ENCODE measurements around the gene OR13H1.
"Not testable (repeated sequence)": the region's sequence is repeated elsewhere in the genome, so short reads cannot be mapped to it uniquely, and the experiment has no call there.

OR13H1 gene, protein sequence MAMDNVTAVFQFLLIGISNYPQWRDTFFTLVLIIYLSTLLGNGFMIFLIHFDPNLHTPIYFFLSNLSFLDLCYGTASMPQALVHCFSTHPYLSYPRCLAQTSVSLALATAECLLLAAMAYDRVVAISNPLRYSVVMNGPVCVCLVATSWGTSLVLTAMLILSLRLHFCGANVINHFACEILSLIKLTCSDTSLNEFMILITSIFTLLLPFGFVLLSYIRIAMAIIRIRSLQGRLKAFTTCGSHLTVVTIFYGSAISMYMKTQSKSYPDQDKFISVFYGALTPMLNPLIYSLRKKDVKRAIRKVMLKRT

DNA sequence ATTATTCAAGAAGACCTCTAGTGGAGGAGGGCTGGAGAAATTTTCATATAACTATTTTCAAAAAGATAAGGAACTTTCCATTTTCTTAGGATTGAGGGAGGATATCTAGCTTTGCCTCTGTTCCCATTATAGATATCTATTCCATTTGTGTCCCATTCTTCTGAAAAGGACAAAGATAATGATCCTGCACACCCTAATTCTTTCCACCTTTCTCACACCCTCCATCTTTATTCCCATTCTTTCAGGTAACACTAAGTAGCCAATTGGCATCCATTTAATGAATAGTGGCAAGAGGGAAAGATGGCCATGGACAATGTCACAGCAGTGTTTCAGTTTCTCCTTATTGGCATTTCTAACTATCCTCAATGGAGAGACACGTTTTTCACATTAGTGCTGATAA, at the start of gene OR13H1:
Gene OR13H1 (plus strand): TSS at position 301 of the 400 bp plus-strand sequence. CDS start 0 bp downstream, at position 301.
- DNase-seq (ENCODE audit: low read depth) = no peak

DNA sequence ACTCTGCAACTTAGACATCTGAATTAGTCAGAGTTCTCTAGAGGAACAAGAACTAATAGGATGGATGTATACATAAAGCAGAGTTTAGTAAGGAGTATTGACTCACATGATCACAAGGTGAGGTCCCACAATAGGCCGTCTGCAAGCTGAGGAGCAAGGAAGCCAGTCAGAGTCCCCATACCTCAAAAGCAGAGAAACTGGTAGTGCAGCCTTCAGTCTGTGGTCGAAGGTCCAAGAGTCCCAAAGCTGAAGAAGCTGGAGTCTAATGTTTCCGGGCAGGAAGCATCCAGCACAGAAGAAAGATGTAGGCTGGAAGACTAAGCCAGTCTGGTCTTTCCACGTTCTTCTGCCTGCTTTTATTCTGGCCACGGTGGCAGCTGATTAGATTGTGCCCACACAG, 42.3 kb upstream of the OR13H1 start:
- DNase-seq (ENCODE audit: low read depth) = not testable (repeated sequence)

DNA sequence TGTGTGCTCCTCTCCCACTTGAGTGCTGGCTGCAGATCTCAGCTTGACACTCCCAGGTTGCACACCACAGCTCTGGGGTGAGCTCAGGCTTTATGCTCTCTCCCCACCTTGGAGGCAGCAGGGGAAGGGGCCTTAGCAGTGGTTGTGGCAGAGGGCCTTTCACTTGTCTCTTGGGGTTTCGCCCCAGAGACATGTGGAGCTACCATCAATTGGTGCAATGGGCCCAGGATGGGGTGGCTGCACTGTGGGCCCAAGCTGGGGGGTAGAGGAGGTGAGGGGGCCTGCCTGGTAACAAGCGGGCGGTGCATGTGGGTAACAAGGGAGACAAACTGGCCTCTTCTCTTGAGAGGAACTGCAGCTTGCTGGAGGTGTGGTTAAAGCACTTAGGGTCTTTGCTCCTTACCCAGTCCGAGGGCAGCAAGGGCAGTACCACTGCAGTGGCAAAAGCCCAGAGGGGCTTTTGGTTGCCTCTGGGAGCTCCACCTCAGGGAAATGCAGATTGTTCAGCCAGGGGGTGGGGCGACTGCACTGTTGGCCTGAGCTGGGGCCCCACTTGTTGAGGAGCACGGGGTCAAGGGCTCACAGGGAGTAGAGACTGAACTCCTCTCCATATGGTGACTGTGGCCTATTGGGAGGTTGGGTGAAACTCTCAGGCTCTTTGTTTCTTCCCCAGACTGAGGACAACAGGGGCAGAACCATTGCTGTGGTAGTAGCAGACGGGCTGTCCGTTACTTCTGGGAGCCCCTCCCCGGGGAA, 30.5 kb upstream of the OR13H1 start:
- no peak for DNase-seq (ENCODE audit: low read depth)

DNA sequence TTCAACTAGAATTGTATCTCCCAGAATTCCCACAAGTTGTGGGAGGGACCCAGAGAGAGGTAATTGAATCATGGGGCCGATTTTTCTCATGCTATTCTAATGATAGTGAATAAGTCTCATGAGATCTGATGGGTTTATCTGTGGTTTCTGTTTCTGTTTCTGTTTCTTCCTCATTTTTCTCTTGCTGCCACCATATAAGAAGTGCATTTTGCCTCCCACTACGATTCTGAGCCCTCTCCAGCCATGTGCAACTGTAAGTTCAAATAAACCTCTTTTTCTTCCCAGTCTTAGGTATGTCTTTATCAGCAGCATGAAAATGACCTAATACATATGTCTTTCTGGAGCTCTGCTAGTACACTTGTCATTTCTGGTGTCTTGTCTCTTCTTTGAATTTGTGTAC, 22.1 kb upstream of the OR13H1 start:
- DNase-seq (ENCODE audit: low read depth) = no peak

DNA sequence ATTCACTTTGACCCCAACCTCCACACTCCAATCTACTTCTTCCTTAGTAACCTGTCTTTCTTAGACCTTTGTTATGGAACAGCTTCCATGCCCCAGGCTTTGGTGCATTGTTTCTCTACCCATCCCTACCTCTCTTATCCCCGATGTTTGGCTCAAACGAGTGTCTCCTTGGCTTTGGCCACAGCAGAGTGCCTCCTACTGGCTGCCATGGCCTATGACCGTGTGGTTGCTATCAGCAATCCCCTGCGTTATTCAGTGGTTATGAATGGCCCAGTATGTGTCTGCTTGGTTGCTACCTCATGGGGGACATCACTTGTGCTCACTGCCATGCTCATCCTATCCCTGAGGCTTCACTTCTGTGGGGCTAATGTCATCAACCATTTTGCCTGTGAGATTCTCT, 344 bp downstream of the OR13H1 start:
- no peak for DNase-seq (ENCODE audit: low read depth)

DNA sequence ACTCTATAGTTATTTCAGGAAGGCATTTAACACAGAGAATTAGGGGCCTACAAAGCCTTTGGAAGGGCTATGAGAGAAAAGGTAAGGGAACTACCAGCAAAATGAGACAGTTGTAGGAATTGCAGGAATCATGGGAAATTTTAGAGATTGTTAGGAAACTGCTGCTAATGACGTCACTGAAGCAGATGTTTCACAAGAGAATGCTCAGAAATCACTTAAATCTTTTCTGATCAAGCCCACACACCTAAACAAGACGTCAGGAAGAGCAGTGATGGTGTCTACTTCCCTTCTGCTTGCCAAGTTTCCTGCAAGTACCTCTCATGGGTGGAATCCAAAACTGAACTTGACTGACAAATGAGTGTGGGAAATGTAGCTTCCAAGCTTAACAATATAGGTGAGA, 5.1 kb downstream of the OR13H1 start:
- no peak for DNase-seq (ENCODE audit: low read depth)

DNA sequence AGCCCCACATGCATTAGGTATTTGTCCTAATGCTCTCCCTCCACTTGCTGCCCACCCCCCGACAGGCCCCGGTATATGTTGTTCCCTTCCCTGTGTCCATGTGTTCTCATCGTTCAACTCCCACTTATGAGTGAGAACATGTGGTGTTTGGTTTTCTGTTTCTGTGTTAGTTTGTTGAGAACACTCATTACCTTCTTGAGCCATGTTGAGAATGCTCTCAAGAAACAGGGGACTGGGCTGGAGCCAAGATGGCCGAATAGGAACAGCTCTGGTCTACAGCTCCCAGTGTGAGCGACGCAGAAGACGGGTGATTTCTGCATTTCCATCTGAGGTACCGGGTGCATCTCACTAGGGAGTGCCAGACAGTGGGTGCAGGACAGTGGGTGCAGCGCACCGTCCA, 8.6 kb downstream of the OR13H1 start:
- not testable (repeated sequence) for DNase-seq (ENCODE audit: low read depth)

DNA sequence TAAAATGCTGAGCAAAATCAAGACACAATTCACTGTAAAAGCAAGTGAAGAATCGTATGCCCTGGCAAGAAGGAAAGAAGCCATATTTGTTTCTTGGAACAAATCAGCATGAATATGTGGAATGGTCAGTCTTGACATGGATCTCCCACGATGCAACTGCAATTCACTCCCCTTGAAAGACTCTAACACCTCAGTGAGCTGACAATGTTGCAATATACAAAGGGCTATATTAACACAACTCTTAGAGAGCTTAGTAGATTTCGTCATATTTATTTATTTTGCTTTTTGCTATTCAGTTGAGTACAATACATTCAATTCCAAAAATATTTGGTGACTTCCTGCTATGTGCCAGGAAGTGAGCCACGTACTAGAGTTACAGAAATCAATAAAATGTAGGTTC, 14.7 kb downstream of the OR13H1 start:
- DNase-seq (ENCODE audit: low read depth) = no peak

DNA sequence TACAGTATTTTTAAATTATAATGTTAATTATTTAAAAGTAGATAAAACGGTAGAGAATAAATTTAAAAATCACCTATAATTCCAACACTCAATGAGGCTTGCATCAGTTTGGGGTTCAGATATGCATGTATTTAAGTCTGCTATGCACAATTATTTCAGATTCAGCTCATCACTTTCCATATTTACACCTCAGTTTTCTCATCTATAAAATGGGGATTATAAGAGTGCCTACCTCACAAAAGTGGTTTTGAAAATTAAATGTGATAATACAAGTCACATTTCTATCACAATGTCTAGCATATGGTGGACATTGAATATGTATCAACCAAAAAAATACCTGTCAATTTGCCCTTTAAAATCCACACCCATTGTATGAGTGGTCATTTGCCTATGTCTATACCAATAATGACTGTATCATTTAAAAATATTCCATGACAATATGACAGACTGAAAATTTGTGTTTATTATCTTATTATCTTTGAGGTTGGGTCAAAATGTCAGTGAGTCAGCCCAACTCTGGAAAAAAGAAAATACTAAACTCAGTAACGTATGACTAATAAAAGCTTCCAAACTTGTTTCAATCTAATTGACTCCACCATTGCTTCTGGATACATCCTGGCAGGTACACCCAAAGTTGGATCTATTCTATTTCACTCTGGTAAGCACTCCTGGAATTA, 20.8 kb downstream of the OR13H1 start:
- DNase-seq (ENCODE audit: low read depth) = no peak

DNA sequence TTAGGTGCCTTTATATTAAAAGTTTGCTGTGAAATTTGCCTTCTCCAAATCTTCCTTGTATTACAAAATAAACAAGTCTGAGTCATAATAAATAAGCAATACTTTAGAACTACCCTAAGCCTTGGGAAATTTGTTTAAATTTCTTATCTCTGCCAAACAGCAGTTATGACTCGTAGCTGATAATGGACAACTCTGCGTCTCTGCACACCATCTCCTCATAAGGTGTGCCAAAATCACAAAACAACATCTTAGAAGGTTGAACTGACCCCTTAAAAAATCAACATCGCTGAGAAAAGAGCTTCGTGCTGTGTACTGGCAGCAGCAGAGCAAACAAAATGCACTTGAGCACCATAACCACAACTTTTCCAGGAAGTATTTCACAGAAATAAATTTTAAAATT, 22.0 kb downstream of the OR13H1 start:
- no peak for DNase-seq (ENCODE audit: low read depth)

DNA sequence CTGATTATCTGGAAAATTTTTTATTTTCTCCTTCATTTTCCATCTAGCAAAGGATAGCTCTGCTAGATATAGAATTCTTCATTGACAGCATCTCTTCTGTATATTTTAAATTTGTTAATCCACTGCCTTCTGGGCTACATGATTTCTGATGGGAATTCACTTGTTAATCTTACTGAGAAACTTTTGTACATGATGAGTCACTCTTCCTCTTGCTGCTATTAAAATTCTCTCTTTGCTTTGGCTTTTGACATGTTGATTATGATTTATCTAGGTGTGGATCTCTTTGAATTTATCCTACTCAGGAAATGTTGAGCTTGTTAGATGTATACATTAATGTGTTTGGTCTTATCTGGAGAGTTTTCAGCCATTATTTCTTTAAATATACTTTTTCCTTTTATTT, 27.5 kb downstream of the OR13H1 start:
- no peak for DNase-seq (ENCODE audit: low read depth)

DNA sequence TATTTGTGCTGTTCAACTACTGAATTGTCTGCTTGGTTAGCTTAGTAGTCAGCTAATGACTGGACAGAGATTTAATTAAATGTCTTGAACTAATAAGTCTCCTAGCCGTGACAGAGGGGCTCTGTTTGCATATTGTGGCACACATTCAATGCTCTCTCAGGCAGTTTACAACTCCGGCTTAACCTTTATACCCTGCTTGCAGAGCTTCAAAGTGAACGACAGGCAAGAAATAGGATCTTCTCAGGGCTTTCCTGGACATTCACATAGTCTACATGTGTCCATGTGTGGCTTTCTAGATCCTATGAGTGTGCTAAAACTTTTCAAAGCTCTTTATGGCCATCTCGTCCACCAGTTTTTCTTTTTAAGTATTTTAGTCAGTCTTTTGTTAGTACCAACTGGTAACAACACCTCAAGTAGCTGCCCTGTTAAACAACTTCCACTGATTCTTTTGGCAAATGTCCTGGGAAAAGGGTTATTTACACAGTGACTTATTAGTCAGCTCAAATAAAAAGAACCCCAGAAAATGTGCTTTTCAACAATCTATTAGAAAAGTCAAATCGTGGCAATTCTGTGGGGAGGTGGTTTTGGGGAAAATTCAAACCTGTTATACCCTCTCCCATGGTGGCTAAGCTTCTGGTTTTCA, 28.6 kb downstream of the OR13H1 start:
- no peak for DNase-seq (ENCODE audit: low read depth)

DNA sequence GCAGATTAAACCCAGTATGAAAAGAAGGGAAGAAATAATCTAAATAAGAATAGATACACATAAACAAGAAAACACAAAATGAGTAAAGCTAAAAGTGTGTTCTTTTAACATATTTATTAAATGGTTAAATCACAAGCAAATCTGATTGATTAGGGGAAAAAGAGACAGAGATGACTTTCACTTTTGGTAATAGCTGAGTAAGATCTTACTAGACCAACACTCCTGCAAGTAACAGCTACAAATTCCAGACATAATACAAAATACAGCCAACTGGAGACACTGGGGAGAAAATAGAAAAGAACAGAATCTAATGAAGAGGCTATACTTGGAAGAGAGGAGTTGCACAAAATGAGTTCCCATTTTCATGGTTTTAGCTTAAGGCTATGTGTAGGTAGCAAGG, 33.5 kb downstream of the OR13H1 start:
- DNase-seq (ENCODE audit: low read depth) = no peak

DNA sequence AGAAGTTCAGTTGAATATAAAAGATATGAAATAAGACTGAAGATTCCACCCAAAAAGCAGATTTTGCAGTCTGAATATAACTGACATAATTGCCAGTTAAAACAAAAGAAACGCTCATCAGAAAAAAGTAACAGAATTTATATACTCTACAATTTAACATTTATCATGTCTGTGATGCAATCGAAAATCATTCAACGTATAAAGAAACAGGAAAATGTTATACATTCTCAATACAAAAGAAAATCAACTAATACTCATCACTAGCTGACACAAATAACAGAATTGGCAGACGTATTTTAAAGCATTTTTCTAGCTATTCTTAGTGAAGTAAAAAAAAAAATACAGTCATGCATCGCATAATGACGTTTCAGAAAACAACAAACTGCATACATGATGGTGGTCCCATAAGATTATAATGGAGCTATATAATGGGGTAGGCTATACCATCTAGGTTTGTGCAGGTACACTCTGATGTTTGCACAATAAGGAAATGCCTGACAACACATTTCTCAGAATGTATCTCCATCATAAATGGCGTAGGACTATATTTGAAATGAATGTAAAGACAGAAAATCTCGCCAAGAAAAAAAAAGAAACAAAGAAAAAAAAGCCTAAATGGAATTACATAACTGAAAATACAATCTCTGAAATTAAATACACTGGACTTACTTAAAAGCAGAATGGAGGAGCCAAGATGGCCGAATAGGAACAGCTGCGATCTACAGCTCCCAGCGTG, 34.3 kb downstream of the OR13H1 start:
- DNase-seq (ENCODE audit: low read depth) = no peak

DNA sequence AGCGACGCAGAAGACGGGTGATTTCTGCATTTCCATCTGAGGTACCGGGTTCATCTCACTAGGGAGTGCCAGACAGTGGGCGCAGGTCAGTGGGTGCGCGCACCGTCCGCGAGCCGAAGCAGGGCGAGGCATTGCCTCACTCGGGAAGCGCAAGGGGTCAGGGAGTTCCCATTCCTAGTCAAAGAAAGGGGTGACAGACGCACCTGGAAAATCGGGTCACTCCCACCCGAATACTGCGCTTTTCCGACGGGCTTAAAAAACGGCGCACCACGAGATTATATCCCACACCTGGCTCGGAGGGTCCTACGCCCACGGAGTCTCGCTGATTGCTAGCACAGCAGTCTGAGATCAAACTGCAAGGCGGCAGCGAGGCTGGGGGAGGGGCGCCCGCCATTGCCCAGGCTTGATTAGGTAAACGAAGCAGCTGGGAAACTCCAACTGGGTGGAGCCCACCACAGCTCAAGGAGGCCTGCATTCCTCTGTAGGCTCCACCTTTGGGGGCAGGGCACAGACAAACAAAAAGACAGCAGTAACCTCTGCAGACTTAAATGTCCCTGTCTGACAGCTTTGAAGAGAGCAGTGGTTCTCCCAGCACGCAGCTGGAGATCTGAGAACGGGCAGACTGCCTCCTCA, 35.0 kb downstream of the OR13H1 start:
- DNase-seq (ENCODE audit: low read depth) = not testable (repeated sequence)

DNA sequence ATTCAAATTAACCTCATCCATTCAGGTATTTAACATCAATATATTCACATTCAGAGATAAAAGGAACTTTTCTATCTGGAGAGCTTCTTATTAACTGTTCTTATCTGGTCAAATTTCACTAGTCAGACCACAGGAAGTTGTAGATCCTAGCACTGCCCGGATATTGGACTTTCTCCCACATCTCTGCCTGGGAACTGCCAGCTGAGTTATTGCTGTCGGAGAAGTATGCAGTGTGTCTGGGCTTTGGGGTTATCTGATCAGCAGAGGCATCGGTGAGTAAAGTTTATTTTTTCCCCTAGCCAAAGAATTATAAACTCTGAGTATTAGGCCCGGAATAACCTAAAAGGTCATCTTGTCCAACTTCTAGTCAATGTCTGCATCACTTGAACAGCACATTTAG, 45.1 kb downstream of the OR13H1 start:
- peak; percentile 0 for DNase-seq (ENCODE audit: low read depth)
